ENCODE measurements around the gene HYAL3.

GRCh38 chr3:50271314-50271936 is 27.8 kb downstream of the HYAL3 start:
- no peak for TF ChIP-seq CTCF (conservative IDR thresholded peaks at IDR 0.05; ENCODE audit: low read depth in 2 of 2)
- TF ChIP-seq EZH2 (IDR thresholded peaks at IDR 0.05; ENCODE audit: low read depth, unreplicated experiment) = no peak
- no peak for TF ChIP-seq NANOG (IDR thresholded peaks at IDR 0.05; ENCODE audit: borderline replicate concordance)
- TF ChIP-seq POLR2AphosphoS5 (IDR thresholded peaks at IDR 0.05; ENCODE audit: low read depth) = no peak
- no peak for TF ChIP-seq REST (IDR thresholded peaks at IDR 0.05; ENCODE audit: unreplicated experiment)
- no peak for TF ChIP-seq EZH2phosphoT487 (IDR thresholded peaks at IDR 0.05; ENCODE audit: unreplicated experiment)

Measured in GM23338 (cell line).